ENCODE measurements around the gene MYO18B. TPM values are rescaled to one million over a fixed set of nuclear protein-coding genes. Genes with fewer than 3 reads are reported as not detected.

The MYO18B gene
- polyA plus RNA-seq, 1 donor (not counting 4 experiments of a cell fraction or from before 2014, with no cell fraction given): not detected

- Histone ChIP-seq H3K4me2 (ENCODE audit: control insufficient read depth, extremely low read depth, insufficient read depth, low read depth, low read length) (no peak overlapping the region), H3K27ac (ENCODE audit: control insufficient read depth, insufficient read depth, low read length) (no peak overlapping the region), H4K20me1 (ENCODE audit: control insufficient read depth, extremely low read depth, insufficient read depth, low read length) (no peaks in the 10 kb centered on the region), H3K9ac (ENCODE audit: control insufficient read depth, extremely low read depth, insufficient read depth, low read length) (no peak overlapping the region), H3K79me2 (ENCODE audit: control insufficient read depth, insufficient read depth, low read length) (no peaks in the 10 kb centered on the region), H3K9me3 (ENCODE audit: control insufficient read depth, low read depth, low read length) (no peaks in the 10 kb centered on the region), H2AFZ (ENCODE audit: control insufficient read depth, low read length) (no peak overlapping the region), H3K36me3 (ENCODE audit: control insufficient read depth in 2 of 2, extremely low read depth in 1 of 2, insufficient read depth in 2 of 2, low read length in 2 of 2) (no peaks in the 10 kb centered on the region), H3K9me1 (ENCODE audit: control insufficient read depth, extremely low read depth, insufficient read depth, low read length) (no peaks in the 10 kb centered on the region), H3K27me3 (ENCODE audit: control insufficient read depth, extremely low read depth, insufficient read depth, low read length) (no peaks in the 10 kb centered on the region), H3K4me1 (ENCODE audit: control insufficient read depth, extremely low read depth, insufficient read depth, low read length) (no peaks in the 10 kb centered on the region), H3K4me3 (ENCODE audit: control insufficient read depth in 2 of 3, extremely low read depth in 1 of 3, insufficient read depth in 2 of 3, low read depth in 1 of 3, low read length in 3 of 3) (no peak overlapping the region)
- no peak for TF ChIP-seq EZH2 (IDR thresholded peaks at IDR 0.05; ENCODE audit: low read length)
- no peak for TF ChIP-seq CTCF (optimal IDR thresholded peaks at IDR 0.05 in 1 of 3, IDR thresholded peaks at IDR 0.05 in 1 of 3, conservative IDR thresholded peaks at IDR 0.05 in 1 of 3; ENCODE audit: extremely low read depth in 1 of 3, insufficient read depth in 2 of 3, low read length in 3 of 3)
- DNase-seq (ENCODE audit: low read depth, low spot score): peak; percentile 19
- dilution Hi-C loops (cut with MboI; ENCODE audit: extremely low pct_ligation_motif_present, low sequenced_read_pairs): no loop called here
- peak; percentile 86 for FAIRE-seq
Measured at GRCh38 chr22:25876871-25877270, 134.9 kb downstream of the MYO18B start.

GRCh38 chr22:25878933-25879332, 136.9 kb downstream of the MYO18B start:
- Histone ChIP-seq H3K4me3 (ENCODE audit: control insufficient read depth in 2 of 3, extremely low read depth in 1 of 3, insufficient read depth in 2 of 3, low read depth in 1 of 3, low read length in 3 of 3) (no peak overlapping the region), H3K4me1 (ENCODE audit: control insufficient read depth, extremely low read depth, insufficient read depth, low read length) (no peaks in the 10 kb centered on the region), H3K36me3 (ENCODE audit: control insufficient read depth in 2 of 2, extremely low read depth in 1 of 2, insufficient read depth in 2 of 2, low read length in 2 of 2) (no peaks in the 10 kb centered on the region), H3K27me3 (ENCODE audit: control insufficient read depth, extremely low read depth, insufficient read depth, low read length) (no peaks in the 10 kb centered on the region), H3K9ac (ENCODE audit: control insufficient read depth, extremely low read depth, insufficient read depth, low read length) (no peak overlapping the region), H3K9me3 (ENCODE audit: control insufficient read depth, low read depth, low read length) (no peaks in the 10 kb centered on the region), H3K4me2 (ENCODE audit: control insufficient read depth, extremely low read depth, insufficient read depth, low read depth, low read length) (no peak overlapping the region), H3K79me2 (ENCODE audit: control insufficient read depth, insufficient read depth, low read length) (no peaks in the 10 kb centered on the region), H2AFZ (ENCODE audit: control insufficient read depth, low read length) (no peak overlapping the region), H3K9me1 (ENCODE audit: control insufficient read depth, extremely low read depth, insufficient read depth, low read length) (no peaks in the 10 kb centered on the region), H3K27ac (ENCODE audit: control insufficient read depth, insufficient read depth, low read length) (no peak overlapping the region), H4K20me1 (ENCODE audit: control insufficient read depth, extremely low read depth, insufficient read depth, low read length) (no peaks in the 10 kb centered on the region)
- no peak for TF ChIP-seq EZH2 (IDR thresholded peaks at IDR 0.05; ENCODE audit: low read length)
- TF ChIP-seq CTCF (optimal IDR thresholded peaks at IDR 0.05 in 1 of 3, IDR thresholded peaks at IDR 0.05 in 1 of 3, conservative IDR thresholded peaks at IDR 0.05 in 1 of 3; ENCODE audit: extremely low read depth in 1 of 3, insufficient read depth in 2 of 3, low read length in 3 of 3): no peak
- FAIRE-seq (no peak), DNase-seq (ENCODE audit: low read depth, low spot score) (no peak)
- dilution Hi-C loops (cut with MboI; ENCODE audit: extremely low pct_ligation_motif_present, low sequenced_read_pairs): no loop called here

Measured in keratinocyte (primary cell).